Testis (tissue), 2 donors: ENCODE results near the gene TAS2R40.

ENCODE experiments used
- POLR2A ChIP-seq: fragments of 450-650 bp; IDR thresholded peaks from one replicate; pipeline ENCODE4 v1.6.1; 2017; ENCODE audit warnings: antibody characterized with exemption, mild to moderate bottlenecking, moderate library complexity
- TF ChIP-seq, protein P1 (sequence below), 3 experiments: fragments of 450-650 bp in 2 of 3; fragments of 200-600 bp in 1 of 3; sonication (generic) in 1 of 3; IDR thresholded peaks; one replicate each; pipeline ENCODE4 v1.5.1; 2016 to 2019; ENCODE audit warnings: antibody characterized with exemption in 3 of 3, mild to moderate bottlenecking in 2 of 3, moderate library complexity in 1 of 3

DNA sequence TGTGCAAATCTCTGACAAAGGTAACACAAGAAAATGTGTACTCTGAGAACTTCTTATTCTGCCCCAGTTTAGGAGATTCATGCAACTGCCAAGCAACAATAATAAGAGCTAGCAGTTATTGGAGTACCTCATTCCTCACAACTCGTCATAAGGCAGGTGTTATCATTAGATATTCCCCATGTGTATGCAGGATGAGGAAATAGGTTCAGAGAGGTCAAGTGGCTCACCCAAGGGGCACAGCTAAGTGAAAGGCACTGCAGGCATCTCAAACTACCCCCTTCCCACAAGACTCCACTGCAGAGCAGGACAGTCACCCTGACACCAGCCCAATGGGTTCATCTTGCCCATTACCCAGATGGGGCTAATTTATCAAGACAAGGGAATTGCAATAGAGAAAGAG lies 40.1 kb downstream of the TAS2R40 start:
- no peak for TF ChIP-seq POLR2A
- TF ChIP-seq, protein P1, sequence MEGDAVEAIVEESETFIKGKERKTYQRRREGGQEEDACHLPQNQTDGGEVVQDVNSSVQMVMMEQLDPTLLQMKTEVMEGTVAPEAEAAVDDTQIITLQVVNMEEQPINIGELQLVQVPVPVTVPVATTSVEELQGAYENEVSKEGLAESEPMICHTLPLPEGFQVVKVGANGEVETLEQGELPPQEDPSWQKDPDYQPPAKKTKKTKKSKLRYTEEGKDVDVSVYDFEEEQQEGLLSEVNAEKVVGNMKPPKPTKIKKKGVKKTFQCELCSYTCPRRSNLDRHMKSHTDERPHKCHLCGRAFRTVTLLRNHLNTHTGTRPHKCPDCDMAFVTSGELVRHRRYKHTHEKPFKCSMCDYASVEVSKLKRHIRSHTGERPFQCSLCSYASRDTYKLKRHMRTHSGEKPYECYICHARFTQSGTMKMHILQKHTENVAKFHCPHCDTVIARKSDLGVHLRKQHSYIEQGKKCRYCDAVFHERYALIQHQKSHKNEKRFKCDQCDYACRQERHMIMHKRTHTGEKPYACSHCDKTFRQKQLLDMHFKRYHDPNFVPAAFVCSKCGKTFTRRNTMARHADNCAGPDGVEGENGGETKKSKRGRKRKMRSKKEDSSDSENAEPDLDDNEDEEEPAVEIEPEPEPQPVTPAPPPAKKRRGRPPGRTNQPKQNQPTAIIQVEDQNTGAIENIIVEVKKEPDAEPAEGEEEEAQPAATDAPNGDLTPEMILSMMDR (IDR thresholded peaks at IDR 0.05) = no peak
